ENCODE measurements around the gene RSRC1.
"Not testable (repeated sequence)": the region's sequence is repeated elsewhere in the genome, so short reads cannot be mapped to it uniquely, and the experiment has no call there.

Gene RSRC1

DNA sequence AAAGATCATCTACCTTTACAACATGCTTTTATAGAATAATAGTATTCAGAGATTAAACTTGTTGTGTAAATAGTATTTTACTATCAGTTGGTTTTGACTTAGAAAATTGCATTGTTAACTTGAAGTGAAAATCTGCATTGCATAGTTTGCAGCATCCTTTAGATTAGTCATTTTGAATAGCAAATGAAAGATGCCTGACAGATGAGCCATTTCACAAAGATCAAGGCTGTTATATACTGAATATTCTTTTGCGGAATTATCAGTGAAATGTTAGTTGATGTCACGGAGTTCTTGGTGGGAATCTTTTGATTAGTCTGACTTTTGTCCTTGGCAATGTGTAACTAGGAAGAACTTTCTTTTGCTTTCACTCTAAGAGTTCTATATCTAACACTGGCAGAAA, 24.5 kb downstream of the RSRC1 start:
- no peak for DNase-seq

DNA sequence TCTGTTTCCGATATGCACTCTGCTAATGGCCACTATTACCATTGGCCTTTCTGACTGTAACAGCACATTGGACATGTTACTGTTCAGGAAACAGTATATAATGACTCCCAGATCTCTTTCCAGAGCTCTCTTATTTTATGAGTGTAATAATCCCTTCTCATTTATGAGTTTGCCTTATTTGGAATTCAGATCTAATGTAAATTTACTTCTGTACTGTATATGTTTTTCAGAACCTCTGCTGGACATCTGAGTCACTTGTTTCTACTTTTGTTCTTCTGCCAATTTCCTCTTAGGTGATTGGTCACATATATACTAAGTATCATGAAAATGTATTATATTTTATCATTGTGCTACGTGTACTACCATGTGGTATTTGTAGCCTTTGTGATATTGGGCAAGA, 30.5 kb downstream of the RSRC1 start:
- DNase-seq = no peak

DNA sequence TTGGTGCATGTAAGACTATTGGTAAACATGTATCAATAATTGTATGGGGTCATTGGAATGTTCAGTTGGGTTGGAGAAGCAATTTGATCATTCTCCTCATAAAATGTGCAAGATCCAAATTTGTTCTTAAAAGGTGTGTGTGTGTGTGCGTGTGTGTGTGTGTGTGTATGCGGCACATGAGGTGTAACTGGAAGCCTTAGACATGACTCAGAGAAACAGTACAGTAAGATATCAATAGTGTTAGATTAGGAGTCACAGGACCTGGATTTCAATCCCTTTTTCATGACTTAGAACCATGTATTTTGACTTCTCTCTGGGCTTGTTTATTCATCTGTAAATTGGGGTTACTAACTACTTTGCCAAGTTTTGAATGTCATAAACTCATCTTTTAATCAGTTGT, 38.3 kb downstream of the RSRC1 start:
- no peak for DNase-seq

DNA sequence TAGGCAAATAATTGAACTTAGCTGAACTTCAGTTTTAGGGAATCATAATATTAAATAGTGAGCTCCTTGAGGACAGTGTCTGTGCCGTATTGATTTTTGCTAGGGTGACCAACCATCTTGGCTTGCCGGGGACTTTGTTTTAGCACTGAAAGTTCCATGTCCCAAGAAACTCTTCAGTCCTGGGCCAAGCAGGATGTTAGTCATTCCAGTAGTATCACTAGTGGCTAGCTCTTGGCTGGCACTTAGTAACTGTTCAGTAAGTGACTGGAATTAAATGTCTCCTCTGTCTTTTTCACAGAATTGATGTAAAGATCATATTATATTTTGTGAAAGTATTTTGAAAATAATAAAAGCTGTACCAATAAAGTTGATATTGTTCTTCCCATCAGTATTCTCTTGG, 42.3 kb downstream of the RSRC1 start:
- DNase-seq = no peak

DNA sequence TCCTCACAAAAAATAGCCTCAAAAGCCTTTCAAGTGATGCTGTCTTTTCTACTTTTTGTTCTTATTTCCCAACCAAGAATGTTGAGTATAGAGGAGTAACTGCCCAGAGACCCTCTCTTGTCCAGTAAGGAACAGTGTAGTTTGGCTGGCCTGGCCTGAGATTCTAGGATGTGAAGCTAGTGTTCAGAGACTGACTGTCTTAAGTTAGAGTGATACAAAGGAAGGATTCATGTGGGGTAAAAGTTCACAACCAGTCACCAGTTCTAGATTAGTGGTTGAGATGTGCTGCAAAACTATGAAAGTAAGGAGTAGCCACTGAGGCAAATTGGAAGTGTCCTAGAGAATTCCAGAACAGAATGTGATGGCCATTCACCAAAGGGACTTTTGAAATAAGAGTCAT, 49.1 kb downstream of the RSRC1 start:
- no peak for DNase-seq

DNA sequence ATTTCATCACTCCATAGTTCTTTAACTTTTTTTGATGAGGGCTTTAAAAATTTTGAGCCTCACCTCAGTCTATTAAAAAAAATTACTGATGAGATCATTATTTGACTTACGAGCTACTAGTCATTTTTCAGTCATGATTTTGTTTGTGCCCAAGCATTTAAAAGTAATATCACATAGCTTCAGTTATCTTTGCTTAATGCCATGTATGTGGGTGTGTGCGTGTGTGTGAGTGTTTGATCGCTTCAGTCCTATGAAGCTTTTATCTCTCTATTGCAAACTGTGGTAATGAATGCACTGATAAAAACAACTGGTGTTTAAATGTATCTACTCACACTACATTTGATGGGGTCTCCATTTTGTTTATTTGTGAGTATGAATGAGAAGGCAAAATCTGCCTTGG, 49.8 kb downstream of the RSRC1 start:
- DNase-seq = no peak

DNA sequence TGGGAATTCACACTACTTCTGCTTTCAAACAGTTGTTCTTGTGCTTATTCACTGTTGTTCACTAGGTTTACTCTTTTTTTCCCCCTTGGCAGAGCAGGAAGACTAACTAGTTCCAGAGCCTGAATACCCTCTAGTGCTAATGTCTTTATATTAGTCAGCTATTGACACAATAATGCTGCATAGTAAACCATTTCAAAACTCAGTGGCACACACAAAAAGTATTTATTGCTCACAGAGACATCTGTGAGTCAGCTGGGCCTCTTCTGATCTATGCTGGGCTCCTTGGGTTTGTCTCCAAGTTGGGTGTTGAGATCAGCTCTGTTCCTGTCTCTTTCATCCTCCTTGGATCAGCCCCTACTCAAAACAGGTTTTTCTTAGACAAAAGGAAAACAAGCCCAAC, 51.1 kb downstream of the RSRC1 start:
- DNase-seq = no peak

DNA sequence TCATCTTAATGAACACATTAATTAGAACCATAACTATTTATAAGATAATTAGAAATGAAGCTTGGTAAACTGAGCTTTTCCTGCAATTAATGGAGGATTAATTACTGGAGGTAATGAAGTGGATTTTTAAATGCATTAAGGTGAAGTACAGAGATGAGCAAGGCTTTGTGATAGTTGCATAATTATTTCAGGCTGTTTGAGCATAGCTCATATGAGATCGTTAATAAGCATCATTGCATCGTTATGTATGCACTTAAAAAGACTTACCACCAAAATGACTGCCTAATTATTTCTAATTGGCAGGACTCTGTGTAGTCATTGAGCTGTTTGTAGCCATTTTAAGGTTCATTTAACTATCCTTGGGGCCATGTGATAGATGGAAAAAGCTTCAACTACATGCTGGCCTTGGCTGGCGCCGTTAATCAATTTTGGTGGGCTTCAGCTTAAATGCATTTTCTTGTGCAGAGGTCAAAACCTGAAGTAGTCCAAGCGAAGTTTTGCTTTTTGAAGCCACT, 55.3 kb downstream of the RSRC1 start:
- DNase-seq = peak; percentile 56

DNA sequence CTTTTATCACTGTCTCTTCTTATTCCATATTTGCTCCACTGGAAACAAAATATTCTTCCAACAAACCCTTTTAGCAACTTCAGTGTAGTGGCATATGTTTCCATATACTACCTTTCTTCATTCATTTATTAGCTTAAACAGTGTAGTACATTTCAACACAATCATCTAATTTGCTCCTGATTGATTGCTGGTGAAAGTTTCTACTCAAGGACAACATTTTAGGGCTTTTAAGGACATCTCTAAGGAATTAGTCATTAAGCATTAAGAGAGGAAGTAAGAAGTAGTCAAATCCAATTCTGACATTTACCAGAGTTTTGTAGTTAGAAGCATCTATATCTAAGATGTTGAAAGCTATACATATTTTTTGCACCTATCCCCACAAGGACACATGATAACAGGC, 55.8 kb downstream of the RSRC1 start:
- no peak for DNase-seq

DNA sequence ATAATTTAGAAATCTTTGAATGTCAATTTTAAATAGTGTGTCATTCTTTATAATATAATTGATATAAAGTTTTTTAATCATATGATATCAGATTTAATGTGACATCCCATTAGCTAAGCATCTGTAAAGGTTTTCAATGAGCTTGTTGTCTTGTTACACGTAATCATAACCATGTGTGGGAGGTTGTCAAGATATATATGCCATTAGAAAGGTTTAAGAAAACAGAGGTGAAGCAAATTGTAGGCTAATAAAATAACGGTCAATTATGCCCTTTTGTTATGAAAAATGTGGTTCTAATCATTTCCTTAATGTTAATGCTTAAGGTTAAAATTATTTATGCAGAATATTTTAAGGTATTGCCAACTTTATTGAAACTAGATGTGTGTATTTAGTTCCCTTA, 56.3 kb downstream of the RSRC1 start:
- no peak for DNase-seq

DNA sequence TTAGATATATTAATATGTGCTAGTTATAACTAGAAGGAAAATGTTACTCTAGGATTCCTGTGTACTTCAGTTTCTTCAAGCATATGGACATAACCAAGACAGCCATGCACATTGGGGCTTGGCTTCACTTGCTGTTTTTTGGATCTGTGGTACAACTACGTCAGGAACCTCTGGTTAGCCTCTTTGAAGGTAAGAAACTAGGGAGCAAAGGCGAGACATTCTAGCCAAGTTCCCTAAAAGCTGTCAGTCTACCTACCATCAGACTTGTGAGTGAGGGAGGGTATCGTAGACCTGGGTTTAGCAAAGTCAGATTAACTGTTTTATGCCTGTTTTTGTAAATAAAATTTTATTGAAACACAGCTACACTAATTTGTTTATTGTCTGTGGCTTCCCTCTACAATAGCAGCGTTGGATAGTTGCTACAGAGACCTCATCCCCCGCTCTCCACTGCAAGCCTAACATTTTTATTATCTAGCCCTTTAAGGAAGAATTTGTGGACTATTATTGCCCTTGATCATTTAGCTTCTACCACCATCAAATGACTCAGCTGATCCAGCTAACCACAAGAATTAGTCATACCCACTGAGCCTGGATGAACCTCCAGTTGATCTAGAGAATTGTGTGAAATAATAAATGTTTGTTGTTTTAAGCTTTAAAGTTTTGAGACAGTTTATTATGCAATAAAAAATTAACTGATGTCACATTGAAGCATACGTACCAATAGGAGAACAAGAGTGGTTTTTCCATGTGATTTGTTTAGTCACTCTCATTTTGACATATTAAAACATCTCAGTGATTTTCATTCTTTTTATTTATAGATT, 58.1 kb downstream of the RSRC1 start:
- DNase-seq = no peak

DNA sequence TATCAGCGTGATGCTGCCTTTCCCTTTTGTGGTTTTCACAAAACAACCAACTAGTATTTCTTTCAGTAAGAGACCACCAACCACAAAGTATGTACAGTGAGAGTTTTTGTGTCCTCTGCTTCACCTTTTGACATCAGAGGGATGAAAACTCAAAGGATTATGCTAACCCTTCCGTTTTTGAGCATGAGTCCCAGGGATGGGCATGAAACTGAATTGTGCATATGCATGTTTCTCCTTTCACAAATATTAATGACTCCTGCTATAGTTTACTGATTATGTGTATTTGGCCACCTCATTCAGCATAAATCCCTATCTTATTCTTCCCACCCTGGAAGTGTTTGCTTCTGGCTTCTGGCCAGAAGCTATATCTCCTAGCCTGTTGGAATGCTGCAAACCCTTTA, 59.2 kb downstream of the RSRC1 start:
- DNase-seq = no peak

DNA sequence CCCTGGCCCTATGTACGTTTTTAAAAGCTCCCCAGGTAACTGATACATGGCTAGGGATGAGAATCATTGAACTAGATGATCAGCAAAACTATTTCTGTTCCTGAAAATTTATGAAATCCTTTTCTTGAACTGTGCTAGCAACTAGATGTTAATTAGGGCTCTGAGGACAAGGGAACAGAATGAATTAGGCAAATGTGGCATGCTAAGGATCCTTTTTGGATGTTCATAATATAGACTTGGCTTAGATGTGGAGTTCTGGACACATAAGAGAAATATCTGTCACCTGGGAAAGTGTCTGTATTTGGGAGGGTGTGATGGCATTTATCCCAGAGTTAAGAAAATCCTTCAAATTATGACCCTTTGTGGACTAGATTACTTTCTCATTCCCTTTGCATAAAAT, 71.2 kb downstream of the RSRC1 start:
- DNase-seq = no peak

DNA sequence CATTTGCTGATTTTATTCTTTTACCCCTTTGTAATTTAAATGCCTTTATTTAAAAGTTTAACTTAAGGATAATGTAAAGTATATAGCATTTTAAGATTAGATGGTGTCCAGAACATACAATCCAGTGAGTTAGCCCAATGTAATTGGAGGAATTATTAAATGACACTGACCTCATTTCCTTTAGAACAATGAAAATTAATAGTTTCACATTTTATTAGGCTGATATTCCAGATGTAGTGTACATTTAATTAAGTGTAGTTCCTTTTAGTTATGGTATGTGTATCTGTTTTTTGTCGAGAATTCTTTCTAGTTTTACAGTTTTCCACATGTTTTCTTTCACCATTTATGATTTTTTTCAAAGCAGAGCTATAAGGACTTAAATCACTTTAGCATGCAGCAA, 75.8 kb downstream of the RSRC1 start:
- no peak for DNase-seq

DNA sequence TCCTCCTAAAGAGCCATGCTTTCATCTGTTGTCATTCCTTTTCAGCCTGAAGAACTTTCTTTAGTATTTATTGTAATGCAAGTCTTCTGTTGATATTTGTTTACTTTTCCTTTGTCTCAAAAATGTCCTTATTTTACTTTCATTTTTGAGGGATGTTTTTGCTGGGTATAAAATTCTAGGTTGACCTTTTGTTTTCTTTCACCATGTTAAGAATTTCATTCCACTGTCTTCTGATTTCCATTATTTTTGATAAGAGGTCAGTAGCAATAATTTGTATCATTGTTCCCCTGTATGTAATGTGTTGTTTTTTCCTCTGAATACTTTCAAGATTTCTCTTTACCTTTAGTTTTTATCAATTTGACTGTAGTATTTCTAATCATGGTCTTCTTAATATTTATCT, 91.1 kb downstream of the RSRC1 start:
- no peak for DNase-seq

DNA sequence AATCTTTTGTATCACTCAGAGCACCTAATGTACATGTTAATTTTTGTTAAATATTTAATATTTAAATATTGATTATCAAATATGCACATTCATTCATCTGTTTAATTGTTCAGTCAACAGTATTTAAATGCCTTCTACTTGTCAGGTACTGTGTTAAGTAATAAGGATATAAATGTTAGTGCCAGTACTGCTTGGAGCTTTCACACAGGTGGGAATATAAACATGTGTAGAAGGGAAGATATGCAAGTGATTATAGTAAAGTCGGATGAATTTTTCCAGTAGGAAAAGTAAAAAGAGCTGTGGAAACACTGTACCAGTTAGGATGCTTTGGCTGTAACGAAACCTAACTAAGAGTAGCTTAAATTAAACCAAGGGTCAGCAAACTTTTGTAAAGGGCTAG, 95.4 kb downstream of the RSRC1 start:
- DNase-seq = no peak

DNA sequence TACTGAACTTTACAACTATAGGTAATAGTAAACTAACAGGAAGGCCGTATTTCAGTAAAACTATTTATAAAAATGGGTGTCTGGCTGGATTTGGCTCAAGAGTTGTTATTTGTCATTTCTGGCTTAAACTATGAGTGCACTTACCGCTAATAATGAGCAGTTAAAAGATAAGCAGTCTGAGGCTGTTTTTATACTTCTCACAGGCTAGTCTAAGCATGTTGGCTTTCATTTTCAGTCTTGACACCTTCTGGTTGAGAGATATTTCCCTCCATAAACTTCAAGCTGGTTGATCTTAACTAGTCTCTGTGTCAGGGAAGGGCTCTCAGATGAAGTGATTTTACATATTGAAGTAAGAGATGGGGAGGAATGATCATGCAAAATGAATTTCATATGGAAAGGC, 96.1 kb downstream of the RSRC1 start:
- no peak for DNase-seq

DNA sequence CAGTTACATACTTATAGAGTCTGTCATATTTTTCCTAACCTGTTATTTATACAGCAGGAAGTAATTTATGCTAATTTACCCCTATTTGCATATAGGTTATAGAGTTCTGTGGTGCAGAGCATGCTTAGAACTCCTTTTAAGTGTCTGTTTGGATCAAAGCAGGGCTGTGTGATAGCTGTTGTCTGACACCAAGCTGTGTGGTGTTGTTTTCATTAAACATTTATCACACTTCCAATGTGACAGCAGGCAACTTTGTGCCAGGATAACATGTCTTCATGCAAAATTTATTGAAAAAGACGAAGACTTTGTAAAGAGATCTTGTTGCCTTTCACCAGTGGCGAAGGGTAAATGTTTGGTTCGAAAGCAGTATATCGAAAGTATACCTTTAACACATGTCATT, 100.2 kb downstream of the RSRC1 start:
- DNase-seq = peak; percentile 14

DNA sequence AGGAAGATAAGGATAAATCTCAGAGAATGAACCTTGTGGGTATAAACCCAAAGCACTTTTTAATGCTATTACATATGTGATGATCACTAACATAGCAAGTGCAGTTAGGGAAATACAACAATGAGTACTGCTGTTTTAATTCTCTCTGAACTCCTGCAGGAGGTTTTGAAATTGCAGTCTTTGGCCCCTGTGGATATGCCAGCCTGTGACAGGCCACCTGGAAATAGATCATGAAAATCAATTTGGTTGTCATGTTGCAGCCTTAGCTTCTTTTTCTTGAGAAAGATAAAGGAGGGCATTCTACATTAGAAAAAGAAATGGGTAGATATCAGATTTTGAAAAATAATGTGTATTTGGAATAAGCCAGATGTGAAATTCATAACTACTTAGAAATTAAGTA, 103.6 kb downstream of the RSRC1 start:
- DNase-seq = peak; percentile 24

DNA sequence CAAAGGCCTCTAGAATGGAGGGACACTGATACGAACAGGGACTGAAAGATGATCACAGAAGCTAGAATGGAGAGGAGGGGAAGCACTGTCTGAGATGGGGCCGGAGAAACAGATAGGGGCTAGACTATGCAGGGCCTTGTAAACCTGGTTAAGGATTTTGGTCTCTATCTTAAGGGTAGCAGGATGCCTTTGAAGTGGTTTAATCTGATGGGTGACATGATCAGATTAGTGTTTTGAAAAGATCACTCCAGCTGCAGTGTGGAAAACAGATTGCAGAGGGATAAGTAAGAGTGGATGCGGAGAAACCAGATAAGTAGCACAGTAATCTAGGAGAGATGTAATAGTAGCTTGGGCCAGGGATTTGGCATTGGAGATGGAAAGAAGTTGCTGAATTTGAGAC, 108.1 kb downstream of the RSRC1 start:
- DNase-seq = no peak

DNA sequence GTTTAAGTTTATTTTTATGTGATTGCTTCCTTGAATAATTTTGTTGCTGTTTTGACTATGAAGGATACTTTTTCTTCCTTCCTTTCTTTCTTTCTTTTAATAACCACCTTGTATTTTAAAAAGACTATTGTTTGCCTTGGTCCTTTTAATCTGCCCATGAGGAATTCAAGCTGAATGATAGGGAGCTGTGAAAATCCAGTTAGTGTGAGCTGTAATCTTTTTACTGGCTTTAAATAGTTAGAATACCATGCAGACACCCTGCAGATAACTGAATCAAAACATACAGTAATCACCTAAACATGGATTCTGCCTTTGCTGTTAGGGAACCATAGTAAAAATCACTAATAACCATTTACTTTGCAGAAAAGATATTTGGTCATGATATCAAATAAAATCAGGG, 110.7 kb downstream of the RSRC1 start:
- DNase-seq = no peak

DNA sequence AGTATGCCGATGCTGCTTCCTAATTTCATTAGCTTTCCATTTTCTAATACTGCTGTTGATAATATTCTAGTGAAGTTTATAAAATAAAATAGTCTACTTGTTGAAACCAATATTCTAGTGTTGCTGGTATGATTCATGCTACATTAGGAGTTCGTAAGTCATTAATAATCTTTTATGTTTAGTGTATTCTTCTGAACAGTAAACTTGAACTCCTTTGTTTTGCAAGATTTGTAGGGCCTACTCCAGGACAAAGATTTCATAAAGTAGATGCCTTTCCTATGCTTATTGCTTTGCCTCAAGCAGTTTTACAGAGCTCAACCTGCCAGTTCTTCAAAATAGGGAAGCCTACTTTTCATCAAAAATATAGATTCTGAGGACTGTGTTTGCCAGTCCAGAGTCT, 111.5 kb downstream of the RSRC1 start:
- no peak for DNase-seq

DNA sequence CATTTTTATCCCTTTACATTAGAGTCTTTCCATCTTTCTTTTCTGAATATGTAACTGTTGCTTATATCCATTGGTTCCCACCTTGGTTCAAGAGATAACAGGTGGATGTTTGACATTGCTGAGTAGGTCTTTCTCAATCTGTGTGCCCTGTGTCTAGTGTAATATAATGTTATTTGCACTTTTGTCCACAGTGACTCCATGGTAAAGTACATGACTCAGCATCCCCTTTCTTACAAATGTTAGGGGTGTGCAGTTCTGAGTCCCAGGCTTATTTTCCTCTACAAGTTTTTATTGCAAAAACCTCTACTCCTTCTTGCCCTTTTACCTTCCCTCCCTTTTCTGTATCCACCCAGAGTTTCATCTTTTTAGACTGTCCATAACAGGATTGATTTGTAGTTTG, 116.5 kb downstream of the RSRC1 start:
- DNase-seq = no peak

DNA sequence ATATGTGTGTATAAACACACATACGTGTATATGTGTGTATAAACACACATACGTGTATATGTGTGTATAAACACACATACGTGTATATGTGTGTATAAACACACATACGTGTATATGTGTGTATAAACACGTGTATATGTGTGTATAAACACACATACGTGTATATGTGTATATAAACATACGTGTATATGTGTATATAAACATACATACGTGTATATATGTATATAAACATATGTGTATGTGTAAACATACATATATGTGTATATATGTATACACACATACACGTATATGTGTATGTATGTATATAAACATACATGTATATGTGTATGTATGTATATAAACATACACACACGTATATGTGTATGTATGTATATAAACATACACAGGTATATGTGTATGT, 119.1 kb downstream of the RSRC1 start:
- not testable (repeated sequence) for DNase-seq

DNA sequence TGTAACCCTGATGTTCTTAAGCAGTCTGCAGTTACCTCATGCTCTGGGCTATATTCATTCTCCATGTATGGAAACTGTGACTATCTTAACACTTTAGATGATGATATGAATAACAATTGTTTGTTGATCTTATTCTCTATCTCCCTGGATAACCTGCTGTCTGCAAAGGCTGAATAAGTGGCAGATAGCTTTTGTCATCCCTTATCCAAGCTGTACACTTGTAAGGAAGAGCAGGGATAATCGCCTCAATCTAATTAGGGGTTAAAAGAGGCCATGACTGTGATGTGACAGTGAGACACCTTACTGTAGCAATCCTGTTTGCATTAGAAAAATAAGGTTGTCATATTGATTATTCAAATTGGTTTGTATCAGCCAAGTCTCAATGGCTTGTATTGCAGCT, 123.9 kb downstream of the RSRC1 start:
- peak; percentile 41 for DNase-seq
